Stimulated activated naive B cell treated with anti-CD40 and anti-IgM and Interleukin-4, amounts not matched to agents 10 μg/mL and 1 μg/mL and 100 μg/mL, for 72 hours (primary cell): ENCODE data around the gene TP53I3.

Experiments used
- ATAC-seq, 2 donors: fragments of 150-1000 bp; cut with Tn5 transposase; replicated peaks; 2 replicates each; pipeline ENCODE4 v1.10.0; 2021; ENCODE audit warnings: moderate library complexity in 1 of 2
- DNase-seq: peaks from one replicate; pipeline ENCODE4 v3.0.0; 2021
- H3K27ac Mint-ChIP-seq: one replicate; pipeline ENCODE4 v1.8.0; 2022; ENCODE audit warnings: mild to moderate bottlenecking, mixed read lengths
- H3K27me3 Mint-ChIP-seq, 2 donors: one replicate each; pipeline ENCODE4 v1.8.0; 2022; ENCODE audit warnings: mixed read lengths in 2 of 2
- H3K36me3 Mint-ChIP-seq, 2 donors: one replicate each; pipeline ENCODE4 v1.8.0; 2022; ENCODE audit warnings: mixed read lengths in 2 of 2, mild to moderate bottlenecking in 1 of 2
- H3K4me1 Mint-ChIP-seq, 2 donors: one replicate each; pipeline ENCODE4 v1.8.0; 2022; ENCODE audit warnings: mixed read lengths in 2 of 2, mild to moderate bottlenecking in 1 of 2
- H3K4me3 Mint-ChIP-seq, 2 donors: one replicate each; pipeline ENCODE4 v1.8.0; 2022; ENCODE audit warnings: mild to moderate bottlenecking in 2 of 2, mixed read lengths in 2 of 2, moderate library complexity in 1 of 2
- H3K9me3 Mint-ChIP-seq, 2 donors: one replicate each; pipeline ENCODE4 v1.8.0; 2022; ENCODE audit warnings: mixed read lengths in 2 of 2, mild to moderate bottlenecking in 1 of 2

Gene TP53I3

DNA sequence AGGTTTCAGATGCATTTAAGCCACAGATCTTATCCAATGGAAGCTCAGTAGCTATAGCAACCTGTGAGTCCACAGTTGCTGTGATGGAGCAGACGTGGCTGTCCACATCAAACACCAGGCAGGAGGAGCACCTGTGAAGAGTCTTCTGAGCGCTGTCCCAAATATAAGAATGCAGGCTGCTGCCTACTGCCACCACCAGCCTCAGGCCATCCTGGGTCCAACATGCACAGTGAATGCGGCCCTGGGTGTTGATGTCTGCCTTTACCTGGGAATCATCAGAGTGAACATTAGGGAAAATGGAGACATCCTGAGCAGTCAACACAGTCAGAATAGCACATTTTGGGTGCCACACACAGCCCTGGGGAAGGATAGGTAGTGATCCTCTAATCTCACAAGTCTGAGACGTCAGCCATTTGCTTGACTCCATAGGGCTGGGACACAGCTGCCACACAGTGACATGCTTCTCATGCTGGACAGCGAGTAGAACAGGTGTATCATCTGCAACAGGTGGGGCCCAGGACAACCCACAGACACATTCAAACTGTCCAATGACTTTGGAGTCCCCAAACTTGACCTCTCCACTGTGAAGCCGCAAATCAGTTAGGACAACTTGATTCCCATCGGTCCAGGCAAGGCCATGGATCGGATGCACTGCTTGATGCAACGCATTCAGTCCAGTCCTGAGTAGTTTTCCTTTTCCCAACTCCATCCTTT is 45.7 kb downstream of the TP53I3 start:
- H3K27ac Mint-ChIP-seq, result no peak overlapping the region

More for the DNA sequence above, 45.7 kb downstream of the TP53I3 start:
- H3K9me3 Mint-ChIP-seq, result no peaks in the 10 kb centered on the region
- peaks cover 7 to 22% of the 10 kb centered on the region in 2 donors for H3K36me3 Mint-ChIP-seq
- no peak overlapping the region for H3K4me3 Mint-ChIP-seq
- DNase-seq, result no peak
- ATAC-seq, result no peak
- peaks cover 4 to 8% of the 10 kb centered on the region in 2 donors for H3K4me1 Mint-ChIP-seq
- H3K27me3 Mint-ChIP-seq, result no peaks in the 10 kb centered on the region
